HG03342 (cell line): Measurements from ENCODE around the gene SLC26A5.

Experiments used
- ATAC-seq: cut with Tn5 transposase; IDR thresholded peaks from one replicate; pipeline ENCODE4 v1.9.1; 2021; ENCODE audit warnings: mild to moderate bottlenecking, moderate library complexity; ENCODE audit not compliant: unreplicated experiment

Gene SLC26A5

DNA sequence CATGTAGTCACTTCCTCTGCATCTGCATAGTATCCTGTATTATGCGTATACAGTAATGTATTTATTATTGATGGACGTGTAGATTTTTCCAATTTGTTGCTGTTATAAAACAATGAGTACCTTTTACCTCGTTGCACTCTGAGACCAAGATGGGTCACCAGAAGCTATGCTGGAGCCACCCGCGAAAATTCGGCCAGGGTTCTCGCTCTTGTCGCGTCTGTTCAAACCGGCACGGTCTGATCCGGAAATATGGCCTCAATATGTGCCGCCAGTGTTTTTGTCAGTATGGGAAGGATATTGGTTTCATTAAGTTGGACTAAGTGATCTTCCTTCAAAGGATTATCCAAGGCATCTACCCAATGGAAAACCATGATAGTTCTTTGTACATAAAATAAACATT, 97.6 kb downstream of the SLC26A5 start:
- ATAC-seq = no peak

DNA sequence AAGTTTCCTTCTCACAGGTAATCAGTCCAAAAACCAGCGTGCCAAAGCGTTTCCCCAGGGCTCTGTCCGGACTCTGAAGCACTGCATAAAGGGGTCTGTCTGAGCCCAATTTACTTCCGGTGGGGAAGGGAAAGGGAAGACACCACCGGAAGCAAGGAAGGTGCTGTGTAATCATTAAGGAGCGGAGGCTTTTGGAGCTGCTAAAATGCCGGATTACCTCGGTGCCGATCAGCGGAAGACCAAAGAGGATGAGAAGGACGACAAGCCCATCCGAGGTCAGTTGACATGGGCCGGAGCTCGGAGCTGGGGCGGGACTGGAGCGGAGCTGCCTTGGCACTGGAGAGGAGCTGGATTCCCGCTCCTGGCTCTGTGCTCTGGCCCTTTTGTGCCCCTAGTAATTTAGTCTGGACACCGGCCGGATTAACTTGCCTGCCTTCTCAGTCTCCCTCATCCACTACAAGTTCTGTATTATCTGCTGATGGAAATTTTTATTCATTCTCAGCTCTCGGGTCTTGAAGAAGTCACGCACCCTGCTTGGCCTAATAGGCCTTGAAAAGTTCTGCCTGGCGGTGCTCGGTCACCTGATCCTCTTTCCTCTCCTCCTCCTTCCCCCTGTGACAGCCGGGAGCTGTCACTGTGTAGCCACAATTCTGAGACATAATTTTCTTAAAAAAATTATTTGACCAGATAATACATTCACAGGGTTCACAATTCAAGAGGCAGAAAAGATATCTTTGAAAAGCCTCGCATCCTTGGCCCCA, 98.3 kb downstream of the SLC26A5 start, which contains the start of gene PSMC2:
Gene PSMC2 (plus strand): TSS at position 137 of the 761 bp plus-strand sequence. CDS start 69 bp downstream, at position 206.
- ATAC-seq = peak; percentile 74

DNA sequence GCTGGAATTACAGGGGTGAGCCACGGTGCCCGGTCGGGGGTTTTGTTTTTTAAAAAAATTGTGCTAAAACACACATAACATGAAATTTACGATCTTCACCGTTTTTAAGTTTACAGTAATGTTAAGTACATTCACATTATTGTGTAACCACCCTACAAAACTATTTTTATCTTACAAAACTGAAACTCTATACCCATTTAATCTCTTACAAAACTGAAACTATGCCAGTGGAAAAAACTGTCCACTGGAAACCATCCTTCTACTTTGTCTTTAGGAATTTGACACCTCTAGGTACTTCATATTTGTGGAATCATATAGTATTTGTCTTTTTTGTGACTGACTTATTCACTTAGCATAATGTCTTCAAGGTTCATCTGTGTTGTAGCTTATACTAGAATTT, 99.6 kb downstream of the SLC26A5 start:
- no peak for ATAC-seq

DNA sequence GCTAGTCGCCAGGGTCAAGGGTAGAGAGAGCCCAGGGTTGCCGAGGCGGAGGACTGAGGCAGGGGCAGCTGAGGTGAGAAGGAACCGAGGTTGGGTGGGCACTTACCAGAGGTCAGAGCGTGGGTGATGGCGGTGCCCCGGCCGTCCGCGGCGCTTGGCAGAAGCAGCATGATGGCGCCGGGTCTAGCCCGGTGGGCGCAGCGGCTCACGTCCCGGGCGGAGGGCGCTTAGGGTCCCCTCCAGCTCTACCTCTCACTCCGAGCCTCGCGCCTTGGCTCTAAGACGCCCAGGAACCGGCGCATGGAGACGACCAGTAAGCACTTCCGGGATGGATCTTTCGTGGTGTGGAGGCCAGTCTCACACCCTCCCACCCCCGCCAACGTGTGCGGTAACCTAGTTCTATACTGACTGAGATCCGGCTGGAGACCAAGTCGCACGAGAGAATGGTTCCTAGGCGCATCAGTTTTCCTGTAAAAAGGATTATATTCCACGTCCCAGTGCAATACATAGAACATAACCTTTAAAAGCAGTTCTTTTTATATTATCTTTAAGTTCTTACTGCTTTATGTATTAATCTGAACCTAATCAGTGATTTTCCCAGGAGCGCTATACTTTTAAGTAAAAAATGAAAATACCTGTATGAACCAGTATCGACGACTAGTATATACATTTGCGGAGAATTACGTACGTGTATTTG, 101.4 kb downstream of the SLC26A5 start, which contains the start of gene DNAJC2:
Gene DNAJC2 (minus strand): TSS at position 315 of the 697 bp plus-strand sequence. CDS start 145 bp downstream, at position 170.
- ATAC-seq = peak; percentile 74

DNA sequence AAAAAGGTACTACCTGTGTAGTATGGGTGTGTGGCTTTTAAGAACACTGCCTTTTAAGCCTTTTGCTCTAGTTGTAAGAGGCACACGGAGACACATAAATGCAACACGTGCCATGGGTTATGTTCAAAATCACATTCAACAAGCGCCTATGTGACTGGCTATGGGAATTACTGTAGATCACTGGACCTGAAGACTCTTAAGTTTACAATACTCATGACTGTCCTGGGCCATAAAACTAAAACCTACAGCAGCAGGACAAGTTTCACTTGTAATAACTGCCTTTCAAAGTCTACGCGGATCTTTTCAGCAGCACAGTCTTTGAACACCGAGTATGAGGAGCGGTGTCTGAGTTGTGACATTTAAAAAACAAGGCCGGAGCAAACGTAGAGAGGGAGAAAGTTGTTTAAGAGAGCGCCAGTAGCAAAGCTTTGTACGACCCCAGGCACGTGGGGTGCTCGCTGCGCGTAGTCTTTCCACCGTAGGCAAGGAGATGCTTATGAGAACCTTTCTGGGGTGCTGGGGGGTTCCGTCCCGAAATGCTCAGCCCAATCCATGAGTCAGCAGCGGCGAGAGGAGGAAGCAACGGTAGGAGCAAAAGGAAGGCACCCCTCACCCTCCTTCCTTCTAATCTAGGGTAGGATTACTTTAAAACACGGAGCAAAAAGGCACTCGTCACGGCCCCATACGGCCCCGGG, 102.1 kb downstream of the SLC26A5 start:
- ATAC-seq = peak; percentile 14

DNA sequence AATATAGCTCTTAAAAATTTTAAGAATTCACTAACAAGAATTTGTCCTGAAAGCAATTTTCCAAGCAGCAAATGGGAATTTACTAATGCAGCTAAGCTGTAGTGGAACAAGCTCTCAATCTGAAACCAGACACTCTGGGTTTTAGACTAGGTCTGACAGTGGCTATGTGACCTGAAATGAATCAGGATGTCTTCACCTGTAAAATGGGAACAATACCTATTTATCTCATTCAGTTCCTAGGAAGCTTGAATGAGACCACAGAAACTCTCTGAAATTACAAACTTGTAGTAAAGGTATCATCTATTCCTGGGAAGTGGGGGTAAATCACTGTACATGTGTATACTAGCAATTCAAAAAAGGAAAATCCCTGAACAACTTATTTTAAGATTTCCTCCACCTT, 102.7 kb downstream of the SLC26A5 start:
- no peak for ATAC-seq

DNA sequence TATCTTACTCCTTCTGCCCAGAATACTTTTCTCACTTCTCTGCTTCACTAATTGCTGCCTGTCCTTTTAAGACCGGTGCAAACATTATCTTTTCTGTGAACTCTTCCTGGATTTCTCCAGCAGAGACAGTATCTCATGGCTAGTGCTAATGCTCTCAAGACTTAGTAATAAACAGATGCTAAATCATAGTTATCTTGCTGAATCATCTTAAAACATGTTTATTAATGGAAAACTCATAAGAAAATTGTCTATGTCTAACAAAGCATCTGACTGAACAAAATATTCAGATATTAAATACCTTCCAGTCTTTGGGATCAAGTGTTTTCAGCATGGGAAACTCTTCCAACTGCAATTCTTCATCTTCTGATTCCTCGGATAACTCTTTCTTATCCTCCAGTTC, 104.5 kb downstream of the SLC26A5 start:
- ATAC-seq = no peak

DNA sequence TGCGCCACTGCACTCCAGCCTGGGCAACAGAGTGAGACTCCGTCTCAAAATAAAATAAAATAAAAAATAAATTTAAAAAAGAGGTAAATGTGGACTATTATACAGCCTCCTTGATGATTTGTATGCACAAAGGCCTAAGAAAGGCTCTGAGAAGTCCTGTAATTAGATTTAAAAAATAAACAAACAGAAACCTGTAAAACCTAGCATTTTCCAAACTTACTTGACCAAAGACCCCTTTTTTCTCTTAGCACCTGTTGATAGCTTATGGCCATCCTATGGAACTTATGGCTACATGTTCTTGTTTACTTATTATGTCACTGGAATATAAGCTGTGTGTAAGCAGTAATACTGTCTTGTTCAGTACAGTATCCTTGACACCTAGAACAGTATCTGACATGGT, 107.1 kb downstream of the SLC26A5 start:
- no peak for ATAC-seq

DNA sequence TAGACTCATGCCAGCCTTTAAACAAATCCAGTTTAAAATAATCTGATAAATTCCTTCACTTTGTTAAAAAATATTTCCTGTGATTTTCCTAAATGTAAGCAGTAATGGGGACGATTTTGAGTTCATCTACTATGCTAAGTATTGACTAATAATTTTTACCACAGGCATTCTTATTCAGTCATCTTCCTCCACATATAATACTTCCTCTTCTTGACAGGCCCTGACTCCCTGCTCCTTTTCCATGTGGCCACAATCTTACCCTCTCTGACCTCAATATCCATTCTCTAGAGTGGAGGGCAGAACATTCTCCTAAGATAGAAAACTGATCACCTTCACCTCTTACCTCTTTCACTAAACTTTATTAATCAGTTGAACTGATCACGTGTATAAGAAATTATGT, 109.2 kb downstream of the SLC26A5 start:
- ATAC-seq = no peak

DNA sequence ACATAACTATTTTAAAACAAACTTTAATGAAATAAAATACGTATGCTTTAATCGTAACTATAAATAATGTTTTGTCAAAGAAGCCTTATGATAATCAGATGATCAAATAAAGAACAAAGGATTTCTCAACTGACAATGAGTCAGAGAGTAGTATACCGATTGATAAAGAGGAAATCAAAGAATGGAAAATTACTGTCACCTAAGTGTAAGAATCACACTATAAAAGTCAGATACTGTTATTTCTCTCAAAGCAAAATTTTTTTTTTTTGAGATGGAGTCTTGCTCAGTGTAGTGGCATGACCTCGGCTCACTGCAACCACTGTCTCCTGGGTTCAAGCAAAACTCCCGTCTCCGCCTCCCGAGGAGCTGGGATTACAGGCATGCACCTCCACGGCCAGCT, 120.3 kb downstream of the SLC26A5 start:
- no peak for ATAC-seq
